ENCODE results near the gene TAF6.

DNA sequence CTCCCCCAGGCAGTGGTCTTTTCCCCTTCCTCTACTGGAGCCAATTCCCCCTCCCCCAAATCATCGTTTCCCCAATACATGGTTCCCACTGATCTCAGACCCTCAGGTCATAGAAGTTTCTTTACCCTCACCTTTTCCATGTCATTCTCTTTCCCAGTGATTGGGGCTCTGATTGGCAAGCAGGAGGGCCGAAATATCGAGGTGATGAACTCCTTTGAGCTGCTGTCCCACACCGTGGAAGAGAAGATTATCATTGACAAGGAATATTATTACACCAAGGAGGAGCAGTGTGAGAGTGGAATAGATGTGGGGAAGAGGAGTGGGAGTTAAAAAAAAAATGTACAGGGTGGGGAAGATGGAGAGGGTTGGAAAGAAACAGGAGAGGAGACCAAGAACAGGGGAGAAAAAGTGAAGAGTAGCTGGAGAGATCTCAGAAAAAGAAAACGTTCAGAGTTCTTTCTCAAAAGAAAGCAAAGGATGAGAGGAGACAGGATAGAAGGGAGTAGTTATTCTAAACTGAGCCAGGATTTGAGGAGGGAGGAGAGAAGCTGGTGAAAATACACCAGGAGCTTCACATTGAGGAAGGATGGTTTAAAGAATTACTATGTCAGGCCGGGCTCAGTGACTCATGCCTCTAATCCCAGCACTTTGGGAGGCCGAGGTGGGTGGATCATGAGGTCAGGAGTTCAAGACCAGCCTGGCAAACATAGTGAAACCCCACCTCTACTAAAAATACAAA, 29.5 kb downstream of the TAF6 start:
- TF ChIP-seq, protein P1, sequence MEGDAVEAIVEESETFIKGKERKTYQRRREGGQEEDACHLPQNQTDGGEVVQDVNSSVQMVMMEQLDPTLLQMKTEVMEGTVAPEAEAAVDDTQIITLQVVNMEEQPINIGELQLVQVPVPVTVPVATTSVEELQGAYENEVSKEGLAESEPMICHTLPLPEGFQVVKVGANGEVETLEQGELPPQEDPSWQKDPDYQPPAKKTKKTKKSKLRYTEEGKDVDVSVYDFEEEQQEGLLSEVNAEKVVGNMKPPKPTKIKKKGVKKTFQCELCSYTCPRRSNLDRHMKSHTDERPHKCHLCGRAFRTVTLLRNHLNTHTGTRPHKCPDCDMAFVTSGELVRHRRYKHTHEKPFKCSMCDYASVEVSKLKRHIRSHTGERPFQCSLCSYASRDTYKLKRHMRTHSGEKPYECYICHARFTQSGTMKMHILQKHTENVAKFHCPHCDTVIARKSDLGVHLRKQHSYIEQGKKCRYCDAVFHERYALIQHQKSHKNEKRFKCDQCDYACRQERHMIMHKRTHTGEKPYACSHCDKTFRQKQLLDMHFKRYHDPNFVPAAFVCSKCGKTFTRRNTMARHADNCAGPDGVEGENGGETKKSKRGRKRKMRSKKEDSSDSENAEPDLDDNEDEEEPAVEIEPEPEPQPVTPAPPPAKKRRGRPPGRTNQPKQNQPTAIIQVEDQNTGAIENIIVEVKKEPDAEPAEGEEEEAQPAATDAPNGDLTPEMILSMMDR (IDR thresholded peaks at IDR 0.05; ENCODE audit: insufficient read depth, low read length, poor library complexity, severe bottlenecking) = no peak
- TF ChIP-seq EZH2phosphoT487 (conservative IDR thresholded peaks at IDR 0.05; ENCODE audit: low read length) = no peak
